Prostate gland (tissue), 2 donors: ENCODE results near the gene SLC35D2.

ENCODE experiments used
- POLR2AphosphoS5 ChIP-seq: sonication (generic); formaldehyde crosslinking; IDR thresholded peaks from one replicate; pipeline ENCODE4 v1.6.1; 2017; ENCODE audit warnings: antibody characterized with exemption
- TF ChIP-seq, protein P1 (sequence below), 4 experiments: fragments of 200-600 bp in 2 of 4; fragments of 450-650 bp in 2 of 4; sonication (generic) in 2 of 4; IDR thresholded peaks; 1 replicate in 3 of 4; 2 replicates in 1 of 4; pipeline ENCODE4 v1.5.1; 2016 to 2019; ENCODE audit warnings: antibody characterized with exemption in 4 of 4, mild to moderate bottlenecking in 2 of 4, moderate library complexity in 2 of 4

- TF ChIP-seq, protein P1, sequence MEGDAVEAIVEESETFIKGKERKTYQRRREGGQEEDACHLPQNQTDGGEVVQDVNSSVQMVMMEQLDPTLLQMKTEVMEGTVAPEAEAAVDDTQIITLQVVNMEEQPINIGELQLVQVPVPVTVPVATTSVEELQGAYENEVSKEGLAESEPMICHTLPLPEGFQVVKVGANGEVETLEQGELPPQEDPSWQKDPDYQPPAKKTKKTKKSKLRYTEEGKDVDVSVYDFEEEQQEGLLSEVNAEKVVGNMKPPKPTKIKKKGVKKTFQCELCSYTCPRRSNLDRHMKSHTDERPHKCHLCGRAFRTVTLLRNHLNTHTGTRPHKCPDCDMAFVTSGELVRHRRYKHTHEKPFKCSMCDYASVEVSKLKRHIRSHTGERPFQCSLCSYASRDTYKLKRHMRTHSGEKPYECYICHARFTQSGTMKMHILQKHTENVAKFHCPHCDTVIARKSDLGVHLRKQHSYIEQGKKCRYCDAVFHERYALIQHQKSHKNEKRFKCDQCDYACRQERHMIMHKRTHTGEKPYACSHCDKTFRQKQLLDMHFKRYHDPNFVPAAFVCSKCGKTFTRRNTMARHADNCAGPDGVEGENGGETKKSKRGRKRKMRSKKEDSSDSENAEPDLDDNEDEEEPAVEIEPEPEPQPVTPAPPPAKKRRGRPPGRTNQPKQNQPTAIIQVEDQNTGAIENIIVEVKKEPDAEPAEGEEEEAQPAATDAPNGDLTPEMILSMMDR (IDR thresholded peaks at IDR 0.05) = no peak
- TF ChIP-seq POLR2AphosphoS5 = no peak
These were observed 73.7 kb downstream of the SLC35D2 start for GRCh38 chr9:96309850-96310249.
